OCI-LY3 (cell line): Measurements from ENCODE around the gene COL4A1.
"Not testable (repeated sequence)": the region's sequence is repeated elsewhere in the genome, so short reads cannot be mapped to it uniquely, and the experiment has no call there.

Experiments
- H2AFZ ChIP-seq: fragments of 200-600, 300-600 bp; shearing (Covaris generic); 2 replicates; pipeline ENCODE4 v1.6.0; 2014; ENCODE audit warnings: antibody characterized with exemption, low read depth, low read length
- H3K27ac ChIP-seq: fragments of 200-600, 300-600 bp; sonication (generic); 2 replicates; pipeline ENCODE4 v1.5.1; 2014; ENCODE audit warnings: mild to moderate bottlenecking, low read length, moderate library complexity, mixed read lengths
- H3K27me3 ChIP-seq: fragments of 200-600, 300-600 bp; sonication (generic); 2 replicates; pipeline ENCODE4 v1.6.1; 2014; ENCODE audit warnings: low read depth, low read length, mixed read lengths
- H3K36me3 ChIP-seq: fragments of 200-600, 300-600 bp; sonication (generic); replicated peaks from 2 replicates; pipeline ENCODE3; 2014; ENCODE audit warnings: low read depth, low read length, mixed read lengths
- H3K4me1 ChIP-seq: fragments of 300-600, 200-600 bp; sonication (generic); 2 replicates; pipeline ENCODE4 v1.6.1; 2014; ENCODE audit warnings: low read length, mixed read lengths
- H3K4me2 ChIP-seq: fragments of 200-600, 300-600 bp; sonication (generic); 2 replicates; pipeline ENCODE4 v1.6.1; 2014; ENCODE audit warnings: low read length, mixed read lengths
- H3K4me3 ChIP-seq: fragments of 300-600, 200-600 bp; sonication (generic); 2 replicates; pipeline ENCODE4 v1.5.1; 2014; ENCODE audit warnings: antibody characterized with exemption, mild to moderate bottlenecking, low read length, moderate library complexity
- H3K79me2 ChIP-seq: fragments of 300-600, 200-600 bp; shearing (Covaris generic); 2 replicates; pipeline ENCODE4 v1.6.1; 2014; ENCODE audit warnings: mild to moderate bottlenecking, low read length, mixed read lengths
- H3K9ac ChIP-seq: fragments of 300-600, 200-600 bp; shearing (Covaris generic); 2 replicates; pipeline ENCODE4 v1.6.0; 2014; ENCODE audit warnings: mild to moderate bottlenecking, low read length, moderate library complexity
- H3K9me3 ChIP-seq: fragments of 200-600, 300-600 bp; shearing (Covaris generic); 2 replicates; pipeline ENCODE4 v1.6.1; 2014; ENCODE audit warnings: low read length, mixed read lengths; ENCODE audit not compliant: insufficient read depth
- H4K20me1 ChIP-seq: fragments of 200-600, 300-600 bp; sonication (generic); 2 replicates; pipeline ENCODE4 v1.6.1; 2016; ENCODE audit warnings: low read length, mixed read lengths; ENCODE audit not compliant: insufficient read depth
- EZH2phosphoT487 ChIP-seq: fragments of 200-600 bp; shearing (Covaris generic); IDR thresholded peaks from 2 replicates; pipeline ENCODE4 v1.6.1; 2018; ENCODE audit warnings: antibody characterized with exemption, mixed run types, low read depth
- TF ChIP-seq, protein P1 (sequence below): fragments of 200-600, 300-600 bp; sonication (generic); IDR thresholded peaks from 2 replicates; pipeline ENCODE4 v1.5.1; 2014; ENCODE audit warnings: antibody characterized with exemption, low read length, low read depth

COL4A1 gene

DNA sequence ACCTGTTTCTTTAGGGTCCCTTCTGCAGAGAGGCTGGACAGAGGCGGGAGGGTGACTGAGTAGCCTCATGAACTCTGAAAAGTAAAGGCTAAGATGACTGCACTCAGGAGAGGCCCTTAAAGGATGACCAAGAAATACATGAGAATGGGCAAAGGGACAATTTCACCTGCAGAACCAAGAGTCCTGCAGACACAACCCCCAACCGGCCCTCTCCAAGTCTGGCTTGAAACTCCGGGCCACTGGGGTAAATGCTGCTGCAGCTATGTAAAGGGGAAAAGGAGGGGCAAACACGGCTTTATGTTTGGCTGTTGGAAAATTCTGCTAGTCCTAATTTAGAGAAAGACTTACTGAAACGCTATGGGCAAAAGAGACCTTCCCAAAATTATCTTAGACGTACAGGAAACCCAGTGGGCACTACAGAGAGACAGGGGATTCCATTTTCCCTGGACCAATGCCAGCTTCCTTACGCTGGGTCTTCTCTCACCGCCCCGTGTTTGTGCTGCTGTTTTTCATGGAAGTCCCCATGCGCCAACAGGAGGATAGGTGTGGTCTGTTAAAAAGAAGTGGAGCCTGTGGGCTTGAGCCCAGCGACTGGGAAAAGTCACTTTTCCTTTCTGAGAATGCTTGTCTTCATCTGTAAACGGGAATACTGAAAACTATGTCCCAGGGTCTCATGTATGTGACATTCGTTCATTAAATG, 10.7 kb upstream of the COL4A1 start:
- Histone ChIP-seq H3K79me2 (no peaks in the 10 kb centered on the region), H3K36me3 (no peaks in the 10 kb centered on the region), H3K27ac (no peak overlapping the region), H3K9ac (no peak overlapping the region), H3K27me3 (peaks cover 12% of the 10 kb centered on the region; the same call in 1 of the 2 replicates), H4K20me1 (no peaks in the 10 kb centered on the region), H3K9me3 (no peaks in the 10 kb centered on the region), H3K4me1 (no peaks in the 10 kb centered on the region), H3K4me3 (no peak overlapping the region), H2AFZ (no peak overlapping the region), H3K4me2 (no peak overlapping the region)
- TF ChIP-seq, protein P1, sequence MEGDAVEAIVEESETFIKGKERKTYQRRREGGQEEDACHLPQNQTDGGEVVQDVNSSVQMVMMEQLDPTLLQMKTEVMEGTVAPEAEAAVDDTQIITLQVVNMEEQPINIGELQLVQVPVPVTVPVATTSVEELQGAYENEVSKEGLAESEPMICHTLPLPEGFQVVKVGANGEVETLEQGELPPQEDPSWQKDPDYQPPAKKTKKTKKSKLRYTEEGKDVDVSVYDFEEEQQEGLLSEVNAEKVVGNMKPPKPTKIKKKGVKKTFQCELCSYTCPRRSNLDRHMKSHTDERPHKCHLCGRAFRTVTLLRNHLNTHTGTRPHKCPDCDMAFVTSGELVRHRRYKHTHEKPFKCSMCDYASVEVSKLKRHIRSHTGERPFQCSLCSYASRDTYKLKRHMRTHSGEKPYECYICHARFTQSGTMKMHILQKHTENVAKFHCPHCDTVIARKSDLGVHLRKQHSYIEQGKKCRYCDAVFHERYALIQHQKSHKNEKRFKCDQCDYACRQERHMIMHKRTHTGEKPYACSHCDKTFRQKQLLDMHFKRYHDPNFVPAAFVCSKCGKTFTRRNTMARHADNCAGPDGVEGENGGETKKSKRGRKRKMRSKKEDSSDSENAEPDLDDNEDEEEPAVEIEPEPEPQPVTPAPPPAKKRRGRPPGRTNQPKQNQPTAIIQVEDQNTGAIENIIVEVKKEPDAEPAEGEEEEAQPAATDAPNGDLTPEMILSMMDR, result no peak
- TF ChIP-seq EZH2phosphoT487, result no peak

- H4K20me1 ChIP-seq, result no peaks in the 10 kb centered on the region
- H3K9me3 ChIP-seq, result no peaks in the 10 kb centered on the region
- H3K4me1 ChIP-seq, result no peaks in the 10 kb centered on the region
- no peak overlapping the region for H3K4me3 ChIP-seq
- H2AFZ ChIP-seq, result no peak overlapping the region
- peaks cover 12% of the 10 kb centered on the region; the same call in 1 of the 2 replicates for H3K27me3 ChIP-seq
- H3K9ac ChIP-seq, result no peak overlapping the region
- H3K4me2 ChIP-seq, result no peak overlapping the region
- H3K27ac ChIP-seq, result no peak overlapping the region
- H3K79me2 ChIP-seq, result no peaks in the 10 kb centered on the region
- TF ChIP-seq, protein P1, result no peak
- TF ChIP-seq EZH2phosphoT487, result no peak
- H3K36me3 ChIP-seq, result no peaks in the 10 kb centered on the region
These were observed 10.1 kb upstream of the COL4A1 start for GRCh38 chr13:110317093-110317492.

GRCh38 chr13:110316196-110316595, 9.2 kb upstream of the COL4A1 start:
- H3K9me3 ChIP-seq, result no peaks in the 10 kb centered on the region
- H3K27ac ChIP-seq, result no peak overlapping the region
- H3K4me1 ChIP-seq, result no peaks in the 10 kb centered on the region
- H4K20me1 ChIP-seq, result no peaks in the 10 kb centered on the region
- no peak overlapping the region for H3K4me3 ChIP-seq
- H3K79me2 ChIP-seq, result no peaks in the 10 kb centered on the region
- no peak overlapping the region for H3K9ac ChIP-seq
- H3K27me3 ChIP-seq, result peaks cover 12% of the 10 kb centered on the region; the same call in 1 of the 2 replicates
- TF ChIP-seq, protein P1, result no peak
- no peak for TF ChIP-seq EZH2phosphoT487
- no peak overlapping the region for H3K4me2 ChIP-seq
- no peak overlapping the region for H2AFZ ChIP-seq
- H3K36me3 ChIP-seq, result no peaks in the 10 kb centered on the region

DNA sequence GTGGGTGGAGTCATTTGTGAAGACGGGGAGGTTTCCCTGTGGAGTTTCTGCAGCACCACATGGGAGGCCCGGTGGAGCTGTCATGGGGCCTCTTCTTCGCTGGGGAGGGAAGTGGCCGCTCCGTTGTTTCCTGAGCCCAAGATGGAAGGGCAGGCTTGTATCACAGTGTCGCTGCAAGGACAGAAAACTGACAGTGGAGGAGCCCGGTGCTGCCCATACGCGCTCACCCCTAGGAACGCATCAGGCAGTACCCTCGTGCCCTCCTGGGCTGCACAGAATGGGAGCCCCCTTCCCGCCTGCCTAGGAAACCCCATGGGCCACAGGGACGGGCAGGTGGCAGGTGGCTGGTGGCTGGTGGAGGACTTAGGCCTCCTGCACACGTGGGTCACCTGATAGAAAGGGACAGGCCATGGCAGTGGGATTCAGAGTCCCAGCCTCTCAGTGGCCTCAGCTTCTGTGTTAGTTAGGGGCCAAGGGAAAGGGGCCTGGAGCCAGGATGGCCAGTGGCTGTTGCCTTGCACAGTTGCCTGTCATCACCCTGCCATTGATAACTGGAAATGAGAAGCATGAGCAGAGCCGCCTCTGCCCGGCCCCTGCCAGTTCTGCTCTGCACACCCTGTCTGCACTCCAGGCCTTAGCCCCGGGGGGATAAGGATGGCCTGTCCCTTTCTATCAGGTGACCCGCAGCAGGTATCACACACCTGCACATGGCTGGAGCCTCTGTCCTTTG, 7.7 kb upstream of the COL4A1 start:
- TF ChIP-seq EZH2phosphoT487, result no peak
- TF ChIP-seq, protein P1, result no peak
- Histone ChIP-seq H3K36me3 (no peaks in the 10 kb centered on the region), H3K9me3 (no peaks in the 10 kb centered on the region), H3K4me3 (no peak overlapping the region), H3K79me2 (no peaks in the 10 kb centered on the region), H3K4me1 (no peaks in the 10 kb centered on the region), H3K27ac (no peak overlapping the region), H4K20me1 (no peaks in the 10 kb centered on the region), H2AFZ (no peak overlapping the region), H3K9ac (no peak overlapping the region), H3K27me3 (peaks cover 10% of the 10 kb centered on the region; the same call in 1 of the 2 replicates), H3K4me2 (no peak overlapping the region)

- not testable (repeated sequence) for H3K36me3 ChIP-seq, H3K9ac ChIP-seq, H3K27me3 ChIP-seq, H3K79me2 ChIP-seq, H3K9me3 ChIP-seq, H3K4me1 ChIP-seq, H2AFZ ChIP-seq, H3K27ac ChIP-seq, H3K4me3 ChIP-seq, H3K4me2 ChIP-seq, H4K20me1 ChIP-seq
These were observed 6.8 kb upstream of the COL4A1 start for GRCh38 chr13:110313733-110314132.

DNA sequence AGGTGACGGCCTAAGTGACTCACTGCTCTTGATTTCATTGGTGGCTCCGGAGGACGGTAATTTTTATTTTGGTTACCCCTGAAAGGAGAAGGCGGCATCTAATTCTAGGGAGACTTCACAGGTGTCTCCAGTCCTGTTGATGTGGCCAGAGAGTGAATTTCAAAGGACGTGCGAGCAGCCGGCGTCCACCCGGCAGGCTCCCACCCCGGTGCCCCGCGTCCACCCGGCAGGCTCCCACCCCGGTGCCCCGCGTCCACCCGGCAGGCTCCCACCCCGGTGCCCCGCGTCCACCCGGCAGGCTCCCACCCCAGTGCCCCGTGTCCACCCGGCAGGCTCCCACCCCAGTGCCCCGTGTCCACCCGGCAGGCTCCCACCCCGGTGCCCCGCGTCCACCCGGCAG, 6.3 kb upstream of the COL4A1 start:
- H3K79me2 ChIP-seq, H3K9me3 ChIP-seq, H3K36me3 ChIP-seq, H2AFZ ChIP-seq, H3K4me3 ChIP-seq, H3K27me3 ChIP-seq, H3K4me2 ChIP-seq, H3K4me1 ChIP-seq, H4K20me1 ChIP-seq, H3K9ac ChIP-seq, H3K27ac ChIP-seq: not testable (repeated sequence)
